CD4-positive, CD25-positive, alpha-beta regulatory T cell (primary cell): Measurements from ENCODE around the gene GPR183. TPM values are rescaled to one million over a fixed set of nuclear protein-coding genes. Genes with fewer than 3 reads are reported as not detected.

Experiments used
- ATAC-seq, 2 donors: fragments of 150-1000 bp; cut with Tn5 transposase; one replicate each; pipeline ENCODE4 v1.10.0; 2021; ENCODE audit warnings: low read depth in 2 of 2, moderate number of reproducible peaks in 2 of 2, moderate library complexity in 1 of 2
- DNase-seq, 3 donors: peaks; one replicate each; pipeline versions ENCODE4 v3.0.0 to v3.0.0-alpha.2; 2012 to 2022; ENCODE audit warnings: mixed read lengths in 1 of 3
- H3K27ac ChIP-seq: one replicate; pipeline ENCODE4 v1.7.0; 2013; ENCODE audit warnings: mild to moderate bottlenecking, low read length; ENCODE audit not compliant: insufficient read depth, poor library complexity, severe bottlenecking
- H3K27me3 ChIP-seq: one replicate; pipeline ENCODE4 v1.7.0; 2013; ENCODE audit warnings: low read length; ENCODE audit not compliant: control insufficient read depth, insufficient read depth
- H3K36me3 ChIP-seq: one replicate; pipeline ENCODE4 v1.7.0; 2013; ENCODE audit warnings: mild to moderate bottlenecking, low read length, moderate library complexity; ENCODE audit not compliant: control insufficient read depth, insufficient read depth
- H3K4me1 ChIP-seq: 2 replicates; pipeline ENCODE4 v1.7.0; 2013; ENCODE audit warnings: mild to moderate bottlenecking, low read length; ENCODE audit not compliant: insufficient read depth, control insufficient read depth, poor library complexity, severe bottlenecking
- H3K4me3 ChIP-seq: one replicate; pipeline ENCODE4 v1.7.0; 2013; ENCODE audit warnings: low read depth, mild to moderate bottlenecking, low read length, moderate library complexity
- H3K9me3 ChIP-seq, 2 experiments: 1 replicate in 1 of 2; 2 replicates in 1 of 2; pipeline ENCODE4 v1.7.0; 2013; ENCODE audit warnings: low read length in 2 of 2, mild to moderate bottlenecking in 1 of 2, moderate library complexity in 1 of 2; ENCODE audit not compliant: control insufficient read depth in 2 of 2
- H3K27ac Mint-ChIP-seq, 3 donors: one replicate each; pipeline ENCODE4 v1.8.0; 2020 to 2022; ENCODE audit warnings: mild to moderate bottlenecking in 3 of 3, mixed read lengths in 3 of 3, moderate library complexity in 2 of 3
- H3K27me3 Mint-ChIP-seq: one replicate; pipeline ENCODE4 v1.8.0; 2022; ENCODE audit warnings: mild to moderate bottlenecking, mixed read lengths
- H3K36me3 Mint-ChIP-seq: one replicate; pipeline ENCODE4 v1.8.0; 2020; ENCODE audit warnings: mixed read lengths
- H3K4me1 Mint-ChIP-seq, 4 donors: one replicate each; pipeline ENCODE4 v1.8.0; 2020 to 2022; ENCODE audit warnings: mixed read lengths in 4 of 4, mild to moderate bottlenecking in 1 of 4
- H3K4me3 Mint-ChIP-seq, 4 donors: one replicate each; pipeline ENCODE4 v1.8.0; 2020 to 2022; ENCODE audit warnings: mild to moderate bottlenecking in 4 of 4, mixed read lengths in 4 of 4, moderate library complexity in 3 of 4
- H3K9me3 Mint-ChIP-seq, 7 donors: one replicate each; pipeline ENCODE4 v1.8.0; 2020 to 2022; ENCODE audit warnings: mixed read lengths in 7 of 7, mild to moderate bottlenecking in 3 of 7, moderate library complexity in 2 of 7
- polyA plus RNA-seq, 4 donors: library from polyadenylated mRNA; unstranded; fragments of 300-500 nt; fragmentation: Illumina TruSeq; gene quantifications; one replicate each; pipeline ENCODE4 v1.2.3, GENCODE V29; 2021
- total RNA-seq: library from RNA; stranded (reverse); gene quantifications from one replicate; pipeline ENCODE4 v1.2.3, GENCODE V29; 2022

GPR183 gene
- total and polyA plus RNA-seq, 5 donors from 2014 or later, result 206 to 418 (median 306) TPM

DNA sequence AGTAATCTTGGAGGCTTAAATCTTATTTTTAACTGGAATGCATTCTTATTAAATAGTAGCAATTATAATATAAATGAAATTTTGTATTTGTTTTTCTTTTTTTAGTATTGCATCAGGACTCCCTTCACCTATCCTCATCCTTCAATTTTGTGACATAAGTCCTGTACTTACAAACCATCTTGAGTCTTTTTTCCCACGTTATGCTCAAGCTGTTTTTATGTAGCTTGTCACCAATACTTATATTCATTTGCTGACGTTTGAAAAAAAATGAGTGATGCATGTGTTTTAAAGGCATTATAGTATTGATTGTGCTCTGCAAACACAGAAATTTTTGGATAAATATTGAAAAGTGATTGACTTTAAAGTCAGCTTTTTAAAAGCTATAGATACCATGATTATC is 49.9 kb downstream of the GPR183 start:
- Mint-ChIP-seq H3K36me3 (peaks cover 30% of the 10 kb centered on the region), H3K9me3 (no peaks in the 10 kb centered on the region), H3K4me1 (peaks cover 14 to 70% (median 46%) of the 10 kb centered on the region in 4 donors), H3K27ac (peak overlapping the region in 1 of 3 donors; percentile 59), H3K27me3 (no peaks in the 10 kb centered on the region), H3K4me3 (peak overlapping the region in 3 of 4 donors; percentile 73 to 85 (median 82))
- Histone ChIP-seq H3K27me3 (no peaks in the 10 kb centered on the region), H3K9me3 (no peaks in the 10 kb centered on the region), H3K4me1 (peaks cover 39% of the 10 kb centered on the region), H3K4me3 (peak overlapping the region; percentile 96), H3K36me3 (peaks cover 16% of the 10 kb centered on the region), H3K27ac (peak overlapping the region; percentile 80)
- ATAC-seq (no peak), DNase-seq (no peak)

DNA sequence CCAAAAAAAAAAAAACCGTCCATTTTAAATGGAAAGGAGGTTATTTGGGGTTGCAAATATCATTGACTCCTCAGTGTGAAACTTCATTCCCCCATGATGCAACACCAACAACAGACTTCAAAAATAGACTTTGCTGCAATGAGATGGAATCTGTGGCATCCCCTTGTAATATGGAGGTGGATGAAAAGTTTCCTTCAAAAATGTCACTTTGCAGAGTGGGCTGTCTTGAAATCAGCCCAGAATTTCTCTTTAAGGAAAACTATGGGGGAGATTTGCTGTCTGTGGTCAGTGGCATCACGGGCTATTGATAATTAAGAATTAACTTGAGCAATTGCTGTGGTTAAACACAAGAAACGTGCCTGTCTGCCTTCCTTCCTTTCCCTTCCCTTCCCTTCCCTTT is 50.5 kb downstream of the GPR183 start:
- Mint-ChIP-seq H3K4me3 (peak overlapping the region; percentile 66 to 85 (median 80)), H3K9me3 (no peaks in the 10 kb centered on the region), H3K27me3 (no peaks in the 10 kb centered on the region), H3K27ac (peak overlapping the region; percentile 34 to 77 (median 43)), H3K36me3 (peaks cover 35% of the 10 kb centered on the region), H3K4me1 (peaks cover 14 to 76% (median 50%) of the 10 kb centered on the region in 4 donors)
- Histone ChIP-seq H3K9me3 (no peaks in the 10 kb centered on the region), H3K36me3 (peaks cover 20% of the 10 kb centered on the region), H3K4me1 (peaks cover 40% of the 10 kb centered on the region), H3K27me3 (no peaks in the 10 kb centered on the region), H3K4me3 (peak overlapping the region; percentile 96), H3K27ac (no peak overlapping the region)
- no peak for ATAC-seq
- no peak for DNase-seq

DNA sequence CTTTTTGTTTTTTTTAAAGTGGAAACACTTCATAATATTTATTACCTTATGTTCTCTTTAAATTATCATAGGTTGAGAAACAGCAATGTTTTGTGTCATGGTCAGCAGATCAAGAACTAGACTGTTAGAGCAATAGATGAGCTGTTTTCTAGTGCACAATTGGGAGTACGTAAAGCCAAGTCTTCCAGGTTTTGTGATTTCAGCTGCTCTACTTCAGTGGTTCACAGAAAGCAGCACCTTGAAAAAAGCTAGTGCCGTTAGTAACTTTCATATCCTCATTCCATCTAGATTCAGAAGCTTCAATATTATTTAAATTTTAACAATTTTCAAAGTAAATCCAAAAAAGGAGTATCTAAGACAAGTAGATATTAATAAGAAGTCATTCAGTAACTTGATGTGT is 50.9 kb downstream of the GPR183 start:
- DNase-seq, result no peak
- Mint-ChIP-seq H3K36me3 (peaks cover 38% of the 10 kb centered on the region), H3K4me3 (peak overlapping the region; percentile 66 to 85 (median 80)), H3K27ac (peak overlapping the region in 2 of 3 donors; percentile 26 to 34), H3K9me3 (no peaks in the 10 kb centered on the region), H3K4me1 (peaks cover 14 to 80% (median 52%) of the 10 kb centered on the region in 4 donors), H3K27me3 (no peaks in the 10 kb centered on the region)
- Histone ChIP-seq H3K4me3 (peak overlapping the region; percentile 96), H3K36me3 (peaks cover 22% of the 10 kb centered on the region), H3K4me1 (peaks cover 43% of the 10 kb centered on the region), H3K9me3 (no peaks in the 10 kb centered on the region), H3K27ac (peak overlapping the region; percentile 9), H3K27me3 (no peaks in the 10 kb centered on the region)
- ATAC-seq, result no peak

DNA sequence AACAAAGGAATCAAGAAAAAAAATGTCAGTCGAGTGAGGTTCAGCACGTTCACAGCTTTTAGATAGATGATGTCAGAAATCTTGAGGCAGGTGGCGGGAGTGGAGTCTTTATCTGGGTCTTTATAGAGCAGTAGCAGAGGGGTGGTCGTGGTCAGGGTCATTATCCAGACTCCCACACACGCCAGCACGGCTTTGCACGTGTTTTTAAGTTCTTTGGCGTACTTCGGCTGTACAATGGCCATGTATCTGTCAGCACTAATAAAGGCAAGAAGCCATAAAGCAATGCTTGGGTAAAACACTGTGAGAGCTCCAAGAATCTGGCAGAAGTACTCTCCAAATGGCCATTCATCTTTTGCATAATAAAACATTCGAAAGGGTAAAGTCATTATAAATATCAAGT is 51.9 kb downstream of the GPR183 start:
- no peak overlapping the region for H3K4me3 ChIP-seq

DNA sequence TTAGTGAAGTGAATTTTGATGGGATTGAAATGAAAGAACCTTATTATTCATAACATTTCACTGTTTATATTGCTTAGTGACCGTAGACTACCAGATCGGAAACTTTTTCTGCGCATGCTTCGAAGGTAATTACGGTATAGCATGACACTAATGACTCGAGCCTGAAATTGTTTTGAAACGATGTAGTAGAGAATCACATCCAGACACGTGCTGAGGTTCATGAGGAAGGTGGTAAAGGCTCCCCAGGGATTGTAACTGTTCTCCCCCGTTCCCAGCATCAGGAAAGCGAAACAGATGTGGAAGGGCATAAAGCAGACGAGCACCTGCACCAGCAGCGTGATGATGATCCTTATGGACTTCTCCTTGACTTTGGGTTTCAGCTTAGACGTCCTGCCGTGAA is 52.4 kb downstream of the GPR183 start:
- H3K36me3 Mint-ChIP-seq, result peaks cover 44% of the 10 kb centered on the region
- DNase-seq, result no peak
- H3K4me1 Mint-ChIP-seq, result peaks cover 18 to 77% (median 51%) of the 10 kb centered on the region in 4 donors

More for the DNA sequence above, 51.9 kb downstream of the GPR183 start:
- peaks cover 23% of the 10 kb centered on the region for H3K36me3 ChIP-seq
- DNase-seq (no peak), ATAC-seq (no peak)
- H3K9me3 Mint-ChIP-seq, result no peaks in the 10 kb centered on the region
- H3K27me3 Mint-ChIP-seq, result no peaks in the 10 kb centered on the region
- peak overlapping the region; percentile 5 to 82 (median 58) for H3K4me3 Mint-ChIP-seq
- peaks cover 43% of the 10 kb centered on the region for H3K4me1 ChIP-seq
- H3K9me3 ChIP-seq, result no peaks in the 10 kb centered on the region
- H3K36me3 Mint-ChIP-seq, result peaks cover 40% of the 10 kb centered on the region
- H3K27me3 ChIP-seq, result no peaks in the 10 kb centered on the region
- H3K27ac Mint-ChIP-seq, result peak overlapping the region; percentile 34 to 59 (median 53)
- no peak overlapping the region for H3K27ac ChIP-seq
- H3K4me1 Mint-ChIP-seq, result peaks cover 14 to 78% (median 52%) of the 10 kb centered on the region in 4 donors

DNA sequence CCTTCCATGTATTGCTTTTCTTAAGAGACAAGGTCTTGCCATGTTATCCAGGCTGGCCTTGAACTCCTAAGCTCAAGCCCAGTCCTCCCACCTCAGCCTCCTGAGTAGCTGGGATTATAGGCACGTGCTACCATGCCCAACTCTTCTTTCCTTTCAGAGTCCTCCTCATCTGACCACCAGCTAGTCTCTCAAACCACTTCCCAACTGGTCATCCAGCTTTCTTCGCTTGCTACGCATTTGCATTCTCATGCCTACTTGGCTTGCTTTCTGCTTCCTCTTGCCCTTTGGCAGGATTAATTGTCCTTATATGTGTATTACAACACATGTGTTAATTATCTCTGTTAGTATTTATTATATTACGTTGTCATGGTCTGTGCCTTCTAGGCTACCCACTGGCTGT is 55.3 kb downstream of the GPR183 start:
- no peaks in the 10 kb centered on the region for H3K9me3 ChIP-seq
- no peak overlapping the region for H3K4me3 Mint-ChIP-seq
- no peaks in the 10 kb centered on the region for H3K27me3 Mint-ChIP-seq
- H3K4me1 Mint-ChIP-seq, result peaks cover 12 to 66% (median 39%) of the 10 kb centered on the region in 4 donors
- H3K9me3 Mint-ChIP-seq, result peaks cover 0 to 7% (median 0%) of the 10 kb centered on the region in 7 donors
- no peaks in the 10 kb centered on the region for H3K27me3 ChIP-seq
- peaks cover 27% of the 10 kb centered on the region for H3K36me3 ChIP-seq
- peaks cover 59% of the 10 kb centered on the region for H3K36me3 Mint-ChIP-seq
- peak overlapping the region in 2 of 3 donors; percentile 2 to 38 for H3K27ac Mint-ChIP-seq
- no peak overlapping the region for H3K4me3 ChIP-seq
- ATAC-seq, result no peak
- no peak for DNase-seq
- H3K27ac ChIP-seq, result peak overlapping the region; percentile 31
- H3K4me1 ChIP-seq, result peaks cover 20% of the 10 kb centered on the region

More for the DNA sequence above, 52.4 kb downstream of the GPR183 start:
- Histone ChIP-seq H3K36me3 (peaks cover 23% of the 10 kb centered on the region), H3K27me3 (no peaks in the 10 kb centered on the region), H3K9me3 (no peaks in the 10 kb centered on the region), H3K27ac (no peak overlapping the region), H3K4me3 (peak overlapping the region; percentile 17), H3K4me1 (peaks cover 41% of the 10 kb centered on the region)
- peak overlapping the region in 2 of 3 donors; percentile 34 to 59 for H3K27ac Mint-ChIP-seq
- no peaks in the 10 kb centered on the region for H3K27me3 Mint-ChIP-seq
- peak overlapping the region in 3 of 4 donors; percentile 5 to 82 (median 61) for H3K4me3 Mint-ChIP-seq
- ATAC-seq, result no peak
- H3K9me3 Mint-ChIP-seq, result no peaks in the 10 kb centered on the region

GRCh38 chr13:99250982-99251825 is 56.0 kb downstream of the GPR183 start:
- no peak for DNase-seq
- Histone ChIP-seq H3K27me3 (no peaks in the 10 kb centered on the region), H3K4me3 (no peak overlapping the region), H3K4me1 (peaks cover 12% of the 10 kb centered on the region), H3K9me3 (no peaks in the 10 kb centered on the region), H3K27ac (no peak overlapping the region), H3K36me3 (peaks cover 32% of the 10 kb centered on the region)
- H3K27ac Mint-ChIP-seq, result peak overlapping the region; percentile 2 to 45 (median 25)
- ATAC-seq, result no peak
- H3K9me3 Mint-ChIP-seq, result peaks cover 0 to 7% (median 0%) of the 10 kb centered on the region in 7 donors
- peaks cover 12 to 59% (median 38%) of the 10 kb centered on the region in 4 donors for H3K4me1 Mint-ChIP-seq
- no peaks in the 10 kb centered on the region for H3K27me3 Mint-ChIP-seq
- H3K4me3 Mint-ChIP-seq, result no peak overlapping the region
- peaks cover 61% of the 10 kb centered on the region for H3K36me3 Mint-ChIP-seq
